ENCODE data around the gene FBXL7.

The FBXL7 gene

DNA sequence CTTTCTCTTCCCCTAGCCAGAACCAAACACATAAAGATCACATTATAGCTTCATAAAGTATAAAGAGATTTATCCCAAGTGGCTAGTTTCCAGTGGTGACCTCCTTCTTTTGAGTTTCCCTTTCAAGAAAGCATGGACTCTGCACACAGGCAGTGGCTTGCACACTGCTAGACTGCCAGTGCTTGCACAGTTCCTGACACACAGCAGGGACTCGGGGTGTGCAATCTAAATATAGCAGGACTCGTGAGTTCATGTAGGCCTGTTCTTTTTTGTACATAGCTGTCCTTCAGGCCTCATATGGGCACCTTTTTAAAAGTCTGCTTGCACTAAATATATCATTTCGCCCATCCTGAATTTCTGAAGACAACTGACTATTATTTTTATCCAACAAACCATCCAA is 308.6 kb downstream of the FBXL7 start:
- no peaks in the 10 kb centered on the region for H3F3A ChIP-seq (ENCODE audit: control insufficient read depth, insufficient read depth)
- no peaks in the 10 kb centered on the region for H3K79me2 ChIP-seq (ENCODE audit: control insufficient read depth, low read length)
- H3K9me3 ChIP-seq (ENCODE audit: control insufficient read depth, insufficient read depth, low read length), result no peaks in the 10 kb centered on the region; the same call in 1 of the 2 replicates
- H3K9me2 ChIP-seq (replicated peaks; ENCODE audit: control insufficient read depth, low read length), result no peaks in the 10 kb centered on the region; the same call in 1 of the 2 replicates
- H3K4me1 ChIP-seq (ENCODE audit: control insufficient read depth, low read length), result no peaks in the 10 kb centered on the region
- H3K4me3 ChIP-seq (ENCODE audit: low read length), result no peak overlapping the region
- H3K27me3 ChIP-seq (ENCODE audit: control insufficient read depth, low read length), result no peaks in the 10 kb centered on the region
- H3K36me3 ChIP-seq (ENCODE audit: control insufficient read depth, low read length), result no peaks in the 10 kb centered on the region
- TF ChIP-seq, protein P1, sequence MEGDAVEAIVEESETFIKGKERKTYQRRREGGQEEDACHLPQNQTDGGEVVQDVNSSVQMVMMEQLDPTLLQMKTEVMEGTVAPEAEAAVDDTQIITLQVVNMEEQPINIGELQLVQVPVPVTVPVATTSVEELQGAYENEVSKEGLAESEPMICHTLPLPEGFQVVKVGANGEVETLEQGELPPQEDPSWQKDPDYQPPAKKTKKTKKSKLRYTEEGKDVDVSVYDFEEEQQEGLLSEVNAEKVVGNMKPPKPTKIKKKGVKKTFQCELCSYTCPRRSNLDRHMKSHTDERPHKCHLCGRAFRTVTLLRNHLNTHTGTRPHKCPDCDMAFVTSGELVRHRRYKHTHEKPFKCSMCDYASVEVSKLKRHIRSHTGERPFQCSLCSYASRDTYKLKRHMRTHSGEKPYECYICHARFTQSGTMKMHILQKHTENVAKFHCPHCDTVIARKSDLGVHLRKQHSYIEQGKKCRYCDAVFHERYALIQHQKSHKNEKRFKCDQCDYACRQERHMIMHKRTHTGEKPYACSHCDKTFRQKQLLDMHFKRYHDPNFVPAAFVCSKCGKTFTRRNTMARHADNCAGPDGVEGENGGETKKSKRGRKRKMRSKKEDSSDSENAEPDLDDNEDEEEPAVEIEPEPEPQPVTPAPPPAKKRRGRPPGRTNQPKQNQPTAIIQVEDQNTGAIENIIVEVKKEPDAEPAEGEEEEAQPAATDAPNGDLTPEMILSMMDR (IDR thresholded peaks at IDR 0.05; ENCODE audit: low read depth, low read length, poor library complexity, severe bottlenecking), result no peak
- TF ChIP-seq EZH2phosphoT487 (IDR thresholded peaks at IDR 0.05; ENCODE audit: borderline replicate concordance, low read length), result no peak
- H3K27ac ChIP-seq (ENCODE audit: low read depth, low read length), result no peak overlapping the region
- H4K20me1 ChIP-seq (ENCODE audit: control insufficient read depth, insufficient read depth, low read depth, low read length), result no peaks in the 10 kb centered on the region
- no peak overlapping the region for H3K4me2 ChIP-seq (ENCODE audit: low read length)

DNA sequence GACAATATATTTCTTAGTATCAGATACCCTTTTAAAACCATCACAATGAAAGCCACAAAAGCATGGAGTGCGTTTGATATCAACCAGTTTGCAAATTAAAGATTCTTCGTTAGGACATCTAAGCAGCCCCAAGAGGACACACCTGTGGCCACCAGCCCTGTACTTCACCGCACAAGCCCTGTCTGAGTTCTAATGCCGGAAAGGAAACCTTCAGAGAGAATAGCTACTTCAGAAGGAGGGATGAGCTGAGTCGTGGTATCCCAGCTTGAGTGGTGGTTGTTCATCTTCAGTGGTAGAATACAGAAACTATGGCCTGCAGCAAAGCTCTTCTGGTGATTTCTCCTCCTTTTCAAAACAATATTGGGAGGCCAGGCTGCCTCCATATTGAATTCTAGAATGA is 319.6 kb downstream of the FBXL7 start:
- Histone ChIP-seq H3K27ac (ENCODE audit: low read depth, low read length) (no peak overlapping the region), H3K79me2 (ENCODE audit: control insufficient read depth, low read length) (no peaks in the 10 kb centered on the region), H3K4me3 (ENCODE audit: low read length) (no peak overlapping the region), H3K9me2 (replicated peaks; ENCODE audit: control insufficient read depth, low read length) (no peaks in the 10 kb centered on the region), H3K9me3 (ENCODE audit: control insufficient read depth, insufficient read depth, low read length) (no peaks in the 10 kb centered on the region), H3F3A (ENCODE audit: control insufficient read depth, insufficient read depth) (no peaks in the 10 kb centered on the region), H4K20me1 (ENCODE audit: control insufficient read depth, insufficient read depth, low read depth, low read length) (no peaks in the 10 kb centered on the region), H3K36me3 (ENCODE audit: control insufficient read depth, low read length) (no peaks in the 10 kb centered on the region), H3K4me1 (ENCODE audit: control insufficient read depth, low read length) (no peaks in the 10 kb centered on the region), H3K27me3 (ENCODE audit: control insufficient read depth, low read length) (no peaks in the 10 kb centered on the region), H3K4me2 (ENCODE audit: low read length) (no peak overlapping the region)
- TF ChIP-seq, protein P1 (IDR thresholded peaks at IDR 0.05; ENCODE audit: low read depth, low read length, poor library complexity, severe bottlenecking), result no peak
- no peak for TF ChIP-seq EZH2phosphoT487 (IDR thresholded peaks at IDR 0.05; ENCODE audit: borderline replicate concordance, low read length)

DNA sequence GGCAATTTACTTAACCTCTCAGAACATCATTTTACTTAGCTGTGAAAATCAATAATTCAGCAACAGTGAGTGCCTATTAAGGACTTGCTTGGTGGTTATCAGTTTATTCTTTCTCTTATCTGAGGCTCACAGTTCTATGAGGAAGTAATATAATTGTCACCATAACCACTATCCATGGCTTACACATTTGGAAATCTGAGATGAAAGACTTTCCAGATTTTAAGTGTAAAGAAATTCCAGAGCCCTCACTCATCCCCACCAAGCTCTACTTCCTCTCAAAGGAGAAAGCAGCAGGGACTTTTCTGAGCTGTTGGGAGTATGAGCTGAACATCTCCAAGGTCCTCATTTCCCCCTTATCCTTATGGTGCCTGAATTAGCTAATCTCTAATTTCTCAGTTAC is 321.5 kb downstream of the FBXL7 start:
- no peaks in the 10 kb centered on the region for H3K9me3 ChIP-seq (ENCODE audit: control insufficient read depth, insufficient read depth, low read length)
- no peak overlapping the region for H3K4me3 ChIP-seq (ENCODE audit: low read length)
- H3K36me3 ChIP-seq (ENCODE audit: control insufficient read depth, low read length), result no peaks in the 10 kb centered on the region
- H3K27ac ChIP-seq (ENCODE audit: low read depth, low read length), result no peak overlapping the region
- no peak overlapping the region for H3K4me2 ChIP-seq (ENCODE audit: low read length)
- no peaks in the 10 kb centered on the region for H3K27me3 ChIP-seq (ENCODE audit: control insufficient read depth, low read length)
- no peaks in the 10 kb centered on the region for H3K79me2 ChIP-seq (ENCODE audit: control insufficient read depth, low read length)
- no peaks in the 10 kb centered on the region for H3F3A ChIP-seq (ENCODE audit: control insufficient read depth, insufficient read depth)
- TF ChIP-seq EZH2phosphoT487 (IDR thresholded peaks at IDR 0.05; ENCODE audit: borderline replicate concordance, low read length), result no peak
- TF ChIP-seq, protein P1 (IDR thresholded peaks at IDR 0.05; ENCODE audit: low read depth, low read length, poor library complexity, severe bottlenecking), result no peak
- H4K20me1 ChIP-seq (ENCODE audit: control insufficient read depth, insufficient read depth, low read depth, low read length), result no peaks in the 10 kb centered on the region
- H3K4me1 ChIP-seq (ENCODE audit: control insufficient read depth, low read length), result no peaks in the 10 kb centered on the region
- H3K9me2 ChIP-seq (replicated peaks; ENCODE audit: control insufficient read depth, low read length), result no peaks in the 10 kb centered on the region

DNA sequence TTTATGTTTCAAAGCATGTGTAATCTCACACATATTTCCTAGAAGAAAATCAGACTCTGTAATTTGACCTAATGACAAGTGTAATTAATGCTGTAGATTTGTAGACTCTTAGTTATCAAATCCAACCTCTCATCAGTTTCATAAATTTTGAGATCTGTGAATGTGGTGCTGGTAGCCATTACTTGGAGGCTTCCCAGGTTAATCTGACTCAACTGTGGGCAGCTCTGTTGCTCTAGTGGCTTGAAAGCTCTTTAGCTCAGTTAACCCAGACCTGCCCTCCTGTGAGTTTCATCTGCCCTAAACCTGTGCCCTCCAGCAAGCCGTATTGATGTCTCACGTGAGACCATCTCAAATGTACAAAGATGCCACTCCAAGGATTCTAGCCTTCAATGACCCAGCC is 323.4 kb downstream of the FBXL7 start:
- no peaks in the 10 kb centered on the region for H3K9me2 ChIP-seq (replicated peaks; ENCODE audit: control insufficient read depth, low read length)
- H3K79me2 ChIP-seq (ENCODE audit: control insufficient read depth, low read length), result no peaks in the 10 kb centered on the region
- H3F3A ChIP-seq (ENCODE audit: control insufficient read depth, insufficient read depth), result no peaks in the 10 kb centered on the region
- H4K20me1 ChIP-seq (ENCODE audit: control insufficient read depth, insufficient read depth, low read depth, low read length), result no peaks in the 10 kb centered on the region
- no peak overlapping the region for H3K4me3 ChIP-seq (ENCODE audit: low read length)
- H3K27ac ChIP-seq (ENCODE audit: low read depth, low read length), result no peak overlapping the region
- H3K27me3 ChIP-seq (ENCODE audit: control insufficient read depth, low read length), result no peaks in the 10 kb centered on the region
- H3K9me3 ChIP-seq (ENCODE audit: control insufficient read depth, insufficient read depth, low read length), result no peaks in the 10 kb centered on the region
- TF ChIP-seq EZH2phosphoT487 (IDR thresholded peaks at IDR 0.05; ENCODE audit: borderline replicate concordance, low read length), result no peak
- TF ChIP-seq, protein P1 (IDR thresholded peaks at IDR 0.05; ENCODE audit: low read depth, low read length, poor library complexity, severe bottlenecking), result no peak
- no peak overlapping the region for H3K4me2 ChIP-seq (ENCODE audit: low read length)
- no peaks in the 10 kb centered on the region for H3K4me1 ChIP-seq (ENCODE audit: control insufficient read depth, low read length)
- no peaks in the 10 kb centered on the region for H3K36me3 ChIP-seq (ENCODE audit: control insufficient read depth, low read length)
